Activated T-cell treated with anti-CD3 and anti-CD28 coated beads for 24 hours (primary cell): ENCODE measurements around the gene SUGP2.

ENCODE experiments used
- DNase-seq: peaks from one replicate; pipeline ENCODE4 v3.0.0-alpha.2; 2020; ENCODE audit warnings: low read depth

The SUGP2 gene

DNA sequence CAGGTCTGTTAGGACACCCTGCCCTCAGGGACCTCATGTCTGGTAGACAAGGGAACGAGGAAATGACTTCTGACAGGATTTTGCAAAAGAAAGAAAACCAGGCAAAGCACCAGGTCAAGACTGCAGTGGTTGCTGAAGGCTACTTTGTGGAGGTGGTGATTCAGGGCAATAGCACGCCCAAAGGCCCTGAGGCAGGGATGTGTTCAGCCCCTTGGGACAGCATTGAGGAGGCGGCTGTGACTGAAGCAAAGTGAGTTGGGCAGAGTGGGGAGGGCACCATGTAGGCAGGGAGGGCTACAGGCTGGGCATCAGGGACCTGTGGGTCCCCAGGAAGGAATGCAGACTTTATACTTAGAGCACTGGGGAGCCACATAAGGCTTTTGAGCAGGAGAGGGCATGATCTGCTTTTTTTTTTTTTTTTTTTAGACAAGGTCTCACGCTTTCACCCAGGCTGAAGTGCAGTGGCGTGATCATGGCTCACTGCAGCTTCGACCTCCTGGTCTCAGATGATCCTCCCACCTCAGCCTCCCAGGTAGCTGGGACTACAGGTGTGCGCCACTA, 81.5 kb downstream of the SUGP2 start:
- DNase-seq: no peak

DNA sequence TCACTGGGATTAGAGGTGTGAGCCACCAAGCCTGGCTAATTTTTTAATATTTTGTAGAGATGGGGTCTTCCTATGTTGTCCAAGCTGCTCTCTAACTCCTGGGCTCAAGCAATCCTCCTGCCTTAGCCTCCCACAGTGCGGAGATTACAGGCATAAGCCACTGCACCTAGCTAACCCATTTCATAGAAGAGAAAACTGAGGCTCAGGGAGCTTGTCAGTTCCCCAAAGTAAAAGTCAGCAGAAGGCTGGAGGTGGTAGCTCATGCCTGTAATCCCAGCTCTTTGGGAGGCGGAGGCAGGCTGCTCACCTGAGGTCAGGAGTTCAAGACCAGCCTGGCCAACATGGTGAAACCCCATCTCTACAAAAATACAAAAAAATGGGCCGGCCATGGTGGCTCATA, 83.5 kb downstream of the SUGP2 start:
- no peak for DNase-seq

DNA sequence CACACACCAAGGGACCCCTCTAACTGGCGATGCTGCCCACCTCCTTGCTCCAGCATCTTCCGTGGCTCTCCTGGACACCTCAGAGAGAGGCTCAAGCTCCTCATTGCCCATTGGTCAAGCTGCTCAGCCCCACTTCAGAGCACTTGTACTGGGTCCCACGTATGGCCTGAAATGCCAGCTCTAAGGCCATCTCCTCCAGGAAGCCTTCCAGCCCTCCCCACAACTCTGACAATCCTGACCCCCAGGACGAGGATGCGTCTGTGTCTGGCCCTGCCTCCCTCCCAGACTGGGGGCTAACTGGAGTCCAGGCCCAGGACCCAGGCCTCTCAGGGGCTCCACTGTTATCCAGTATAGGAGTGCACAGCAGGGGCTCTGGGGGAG, 84.4 kb downstream of the SUGP2 start:
- no peak for DNase-seq

DNA sequence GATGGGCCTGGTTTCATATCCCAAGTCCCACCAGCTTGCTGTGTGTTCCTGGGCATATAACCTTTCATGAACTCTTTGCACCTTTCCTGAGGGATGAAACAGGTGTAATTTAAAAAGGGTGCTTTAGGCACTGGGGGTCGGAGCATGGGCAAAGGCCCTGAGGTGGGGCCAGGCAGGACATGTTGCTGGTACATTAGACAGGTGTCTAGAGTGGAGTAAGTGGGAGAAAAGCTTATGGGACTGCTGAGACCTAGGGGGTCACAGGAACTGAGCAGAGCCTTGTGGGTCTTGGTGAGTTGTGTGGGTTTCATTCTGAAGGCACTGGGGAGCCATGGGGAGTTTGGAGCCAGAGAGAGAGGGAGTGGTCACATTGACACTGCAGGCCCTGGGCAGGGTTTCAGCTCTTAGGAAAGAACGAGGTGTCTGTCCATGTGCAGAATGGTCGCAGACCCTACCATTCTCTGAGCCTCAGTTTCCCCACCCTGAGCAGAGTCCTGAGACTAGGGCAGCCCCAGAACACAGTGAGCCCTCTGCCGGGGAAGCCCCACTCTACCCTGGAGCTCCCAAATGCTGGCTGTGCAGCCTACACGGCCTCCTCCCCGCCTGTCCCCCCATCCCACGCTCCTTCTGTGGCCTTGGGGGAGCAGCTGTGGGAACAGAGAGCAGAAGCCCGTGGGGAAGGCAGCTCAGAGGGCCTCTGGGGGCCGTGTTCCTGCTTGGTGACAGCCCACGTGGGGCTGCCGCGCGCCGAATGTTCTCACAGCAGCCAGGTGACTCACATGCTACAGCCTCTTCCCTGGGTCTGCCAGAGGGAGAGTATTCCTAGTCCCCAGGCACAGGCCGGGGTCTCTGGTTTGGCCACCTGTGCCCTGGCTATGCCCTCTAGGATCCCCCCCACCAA, 85.0 kb downstream of the SUGP2 start:
- DNase-seq: no peak

- DNase-seq: no peak
These were observed 86.4 kb downstream of the SUGP2 start for GRCh38 chr19:18946918-18947317.

DNA sequence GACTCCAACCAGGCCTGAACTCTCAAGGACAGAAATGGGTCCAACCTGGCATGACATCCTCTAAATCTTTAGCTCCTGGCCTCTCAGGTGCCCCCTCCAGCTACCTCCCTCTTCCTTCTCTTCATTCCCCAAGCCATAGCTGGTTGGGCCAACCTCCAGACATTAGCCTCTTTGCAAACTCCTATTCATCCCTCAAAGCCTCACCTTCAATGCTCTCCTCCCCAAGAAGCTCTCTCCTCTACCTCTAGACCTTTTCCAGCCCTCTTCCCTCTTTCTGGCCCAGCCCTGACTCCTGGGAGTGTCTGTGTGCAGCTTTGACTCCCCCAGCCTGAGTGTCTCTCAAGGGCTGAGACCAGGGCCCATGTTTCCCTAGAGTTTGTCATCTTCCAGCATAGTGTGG, 87.0 kb downstream of the SUGP2 start:
- DNase-seq: no peak

DNA sequence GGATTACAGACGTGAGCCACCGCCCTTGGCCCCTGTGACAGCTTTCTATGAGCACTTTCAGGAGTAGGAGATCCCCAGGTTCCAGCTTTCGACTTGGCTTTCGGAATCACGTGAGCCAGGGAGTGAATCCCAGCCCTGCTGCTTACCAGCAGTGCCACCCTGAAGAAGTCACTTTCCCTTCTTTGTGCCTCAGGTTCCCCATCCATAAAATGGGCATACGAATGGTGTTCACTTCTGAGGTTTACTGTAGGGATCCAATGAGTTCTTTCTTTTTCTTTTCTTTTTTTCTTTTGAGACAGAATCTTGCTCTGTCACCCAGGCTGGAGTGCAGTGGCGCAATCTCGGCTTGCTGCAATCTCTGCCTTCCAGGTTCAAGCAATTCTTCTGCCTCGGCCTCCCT, 88.0 kb downstream of the SUGP2 start:
- no peak for DNase-seq

GRCh38 chr19:18943465-18943864, 89.9 kb downstream of the SUGP2 start:
- DNase-seq: no peak

- no peak for DNase-seq
These were observed 90.6 kb downstream of the SUGP2 start for GRCh38 chr19:18942692-18943091.

- no peak for DNase-seq
These were observed 91.5 kb downstream of the SUGP2 start for GRCh38 chr19:18941628-18942354.
